GM18861 (cell line): ENCODE measurements around the gene DCST1.

Experiments used
- ATAC-seq: cut with Tn5 transposase; IDR thresholded peaks from one replicate; pipeline ENCODE4 v1.9.1; 2021; ENCODE audit not compliant: unreplicated experiment

The DCST1 gene

GRCh38 chr1:155012776-155013602 is 20.6 kb upstream of the DCST1 start:
- ATAC-seq: no peak

DNA sequence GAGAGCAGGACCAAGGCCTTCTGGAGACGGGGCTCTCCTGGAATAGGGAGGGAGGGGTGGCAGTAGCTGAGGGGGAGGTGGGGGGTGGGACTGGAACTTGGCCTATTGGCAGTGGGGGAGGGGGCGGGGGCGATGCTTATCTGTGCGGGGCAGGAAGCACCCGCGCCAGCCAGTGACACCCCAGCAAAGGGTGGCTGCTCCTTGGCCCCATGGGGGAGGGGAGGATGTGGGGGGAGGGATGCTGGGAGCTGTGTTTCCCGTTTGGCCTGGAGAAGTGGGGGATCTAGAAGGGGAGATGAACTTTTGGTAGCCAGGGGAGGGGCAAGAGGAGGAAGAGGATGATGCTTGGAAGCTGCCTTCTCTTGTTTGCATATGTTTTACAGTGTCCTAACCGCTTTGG is 20.0 kb upstream of the DCST1 start:
- ATAC-seq: no peak

- ATAC-seq: no peak
Measured at GRCh38 chr1:155014709-155015508, 18.7 kb upstream of the DCST1 start.

- ATAC-seq: no peak
Measured at GRCh38 chr1:155015527-155016230, 17.9 kb upstream of the DCST1 start.

DNA sequence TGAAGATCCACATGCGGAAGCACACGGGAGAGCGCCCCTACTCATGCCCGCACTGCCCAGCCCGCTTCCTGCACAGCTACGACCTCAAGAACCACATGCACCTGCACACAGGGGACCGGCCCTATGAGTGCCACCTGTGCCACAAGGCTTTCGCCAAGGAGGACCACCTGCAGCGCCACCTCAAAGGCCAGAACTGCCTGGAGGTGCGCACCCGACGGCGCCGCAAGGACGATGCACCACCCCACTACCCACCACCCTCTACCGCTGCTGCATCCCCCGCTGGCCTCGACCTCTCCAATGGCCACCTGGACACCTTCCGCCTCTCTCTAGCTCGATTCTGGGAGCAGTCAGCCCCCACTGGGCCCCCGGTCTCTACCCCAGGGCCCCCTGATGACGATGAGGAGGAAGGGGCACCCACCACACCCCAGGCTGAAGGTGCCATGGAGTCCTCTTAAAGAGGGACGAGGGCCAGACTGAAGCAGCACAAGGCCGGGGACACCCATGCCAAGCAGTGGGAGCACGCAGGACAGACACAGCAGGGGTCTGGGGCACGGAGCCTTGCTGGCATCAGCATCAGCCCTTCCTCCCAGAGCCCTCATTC is 17.3 kb upstream of the DCST1 start:
- ATAC-seq: no peak

- peak; percentile 52 for ATAC-seq
Measured at GRCh38 chr1:155017041-155017945, 16.3 kb upstream of the DCST1 start.

DNA sequence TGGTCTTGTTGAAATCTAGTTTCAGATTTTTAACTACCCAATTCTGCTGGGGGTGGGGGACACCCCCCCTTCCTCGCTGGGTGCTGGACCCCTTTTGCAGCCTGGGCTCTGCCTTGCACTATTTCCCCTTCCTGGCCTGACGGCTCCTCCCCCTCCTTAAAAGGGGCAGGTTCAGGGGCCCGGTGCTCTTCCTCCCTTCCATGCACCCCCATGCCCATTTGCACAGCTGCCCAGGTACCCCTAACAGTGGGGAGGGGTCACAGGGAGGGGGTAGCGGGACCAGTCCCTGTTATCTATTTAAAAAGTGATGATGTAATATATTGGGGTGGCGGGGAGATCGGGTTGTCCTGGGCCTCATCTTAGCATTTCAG is 15.7 kb upstream of the DCST1 start:
- no peak for ATAC-seq

GRCh38 chr1:155018617-155019348 is 14.8 kb upstream of the DCST1 start:
- no peak for ATAC-seq

DNA sequence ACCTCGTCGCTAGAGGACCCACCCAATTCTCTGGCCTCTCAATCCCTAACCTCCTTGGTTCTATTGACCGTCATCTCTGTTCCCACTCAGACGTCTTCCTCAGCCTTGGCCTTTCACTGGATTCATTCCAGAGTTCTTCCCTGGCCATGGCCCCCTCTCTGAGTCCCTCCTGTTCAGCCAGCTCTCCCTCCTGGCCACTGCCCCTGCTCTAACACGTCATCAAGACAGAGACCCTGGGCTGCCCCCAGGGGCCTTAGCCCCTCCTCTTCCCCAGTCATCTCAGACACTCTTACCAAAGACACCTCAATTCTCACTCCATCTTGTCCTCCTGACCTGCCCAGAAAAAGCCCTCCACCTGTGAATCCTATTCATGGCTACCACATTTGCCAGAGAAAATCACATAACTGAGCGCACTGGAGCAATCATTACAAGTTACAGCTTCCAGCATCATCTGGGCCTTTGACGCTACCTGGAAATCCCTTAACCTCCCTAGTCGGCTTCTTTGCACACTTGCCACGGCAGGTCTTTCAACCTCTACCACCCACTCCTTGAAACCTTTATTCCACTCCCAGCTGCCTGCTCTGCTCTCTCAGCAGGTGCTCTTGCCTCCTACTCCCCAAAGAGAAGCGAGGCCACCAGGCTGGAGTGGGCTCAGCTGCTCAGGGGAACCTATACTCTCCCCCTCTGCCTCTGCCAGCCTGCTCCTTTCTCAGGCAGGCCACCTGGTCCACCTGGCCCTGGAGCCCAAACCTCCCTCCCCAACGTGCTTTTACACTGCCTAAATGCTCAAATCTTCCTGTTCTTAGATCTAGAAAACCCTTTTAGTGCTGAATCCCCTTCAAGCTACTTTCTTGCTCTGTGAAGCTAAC is 14.0 kb upstream of the DCST1 start:
- no peak for ATAC-seq

- ATAC-seq: no peak
Measured at GRCh38 chr1:155022136-155022926, 11.3 kb upstream of the DCST1 start.

- no peak for ATAC-seq
Measured at GRCh38 chr1:155022927-155023236, 10.7 kb upstream of the DCST1 start.

DNA sequence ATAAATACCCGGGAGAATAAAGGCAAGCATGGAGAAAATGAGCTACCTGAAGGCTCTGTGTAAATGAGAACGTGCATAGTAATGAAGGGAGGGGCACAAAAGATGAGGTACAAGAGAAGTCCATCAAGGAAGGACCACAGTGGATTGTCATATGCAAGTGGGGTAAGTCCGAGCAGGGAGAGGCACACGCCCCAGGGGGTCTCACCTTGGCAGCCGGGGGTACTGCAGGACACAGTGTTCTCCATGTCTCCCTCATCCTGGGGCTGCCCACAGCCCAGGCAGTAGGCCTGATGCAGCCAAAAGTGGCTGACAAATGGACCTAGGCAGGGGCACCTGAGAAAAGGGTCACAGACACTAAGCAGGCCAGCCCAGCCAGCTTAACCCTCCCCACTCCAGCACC is 10.0 kb upstream of the DCST1 start:
- no peak for ATAC-seq

DNA sequence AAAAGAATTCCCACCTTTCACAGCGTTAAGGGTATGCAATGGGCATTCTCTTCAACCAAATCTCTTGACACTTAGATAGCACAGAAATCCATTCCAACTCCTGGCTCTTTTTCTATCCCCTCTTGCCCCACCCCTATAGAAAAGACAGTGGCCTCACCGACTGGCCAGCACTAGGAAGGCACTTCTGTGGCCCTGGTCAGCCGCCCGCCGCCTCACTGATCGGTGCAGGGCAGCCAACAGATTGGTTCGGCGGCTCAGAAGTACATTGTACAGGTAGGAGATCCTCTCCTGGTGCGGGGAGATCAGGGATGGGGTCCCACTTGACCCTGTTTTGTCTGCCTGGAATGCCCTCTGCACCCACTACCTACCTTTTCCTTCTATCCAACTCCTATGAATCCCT is 9.3 kb upstream of the DCST1 start:
- ATAC-seq: no peak

- ATAC-seq: no peak
Measured at GRCh38 chr1:155026154-155026553, 7.5 kb upstream of the DCST1 start.

DNA sequence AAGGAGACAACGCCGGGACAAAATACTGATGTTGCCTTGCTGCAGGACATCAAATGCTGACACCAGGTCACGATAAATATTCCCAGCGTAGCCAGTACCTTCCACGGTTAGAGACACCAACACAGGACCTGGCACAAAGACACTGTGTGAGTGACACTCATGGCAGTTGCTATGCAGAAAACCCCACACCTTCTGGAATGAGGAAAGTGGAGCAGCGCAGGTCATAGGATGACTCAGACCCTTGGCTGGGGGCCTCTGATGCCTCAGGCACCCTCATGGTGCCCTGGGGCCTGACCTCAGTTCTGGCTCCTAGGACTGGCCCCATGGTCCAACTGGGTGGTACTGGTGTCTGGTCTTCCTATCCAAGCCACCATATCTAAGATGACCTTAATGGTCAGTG is 7.0 kb upstream of the DCST1 start:
- no peak for ATAC-seq

DNA sequence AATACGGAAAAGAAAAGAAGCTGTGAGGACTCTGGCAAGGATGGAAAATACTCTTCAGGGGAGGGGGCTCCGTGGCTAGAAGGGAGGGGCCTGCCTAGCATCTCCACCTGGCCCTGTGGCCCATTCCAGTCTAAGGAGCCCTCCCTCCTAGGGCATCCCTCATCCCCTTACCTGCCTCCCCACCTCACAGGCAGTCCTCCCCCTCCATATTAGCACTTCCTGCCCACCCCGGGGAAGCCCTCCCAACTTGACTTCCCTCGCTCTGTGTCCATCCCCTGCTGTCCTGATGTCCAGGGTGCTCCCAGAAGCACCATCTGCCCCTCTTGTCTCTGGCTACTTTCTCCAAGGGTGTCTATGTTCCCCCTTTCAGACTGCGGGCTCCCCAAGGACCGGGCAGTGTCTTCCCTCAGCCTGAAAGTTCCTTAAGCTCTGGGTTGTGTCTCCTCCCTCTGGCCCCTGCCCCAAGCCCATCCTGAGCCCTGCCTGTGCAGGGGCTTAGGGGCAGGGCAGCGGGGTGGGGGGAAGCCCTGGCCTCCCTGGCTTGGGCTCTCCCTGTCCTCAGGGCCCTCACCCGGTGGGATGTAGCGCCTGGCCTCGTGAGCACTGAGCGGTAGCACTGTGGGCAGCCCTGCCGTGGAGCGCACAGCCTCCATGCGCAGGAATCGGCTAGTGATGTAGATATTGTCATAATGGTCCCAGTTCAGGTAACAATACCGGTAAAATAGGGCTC is 3.9 kb upstream of the DCST1 start:
- ATAC-seq: no peak

GRCh38 chr1:155030243-155030795 is 3.3 kb upstream of the DCST1 start:
- no peak for ATAC-seq
